Neural cell (in vitro differentiated cells): ENCODE data around the gene PSMC3. TPM values are rescaled to one million over a fixed set of nuclear protein-coding genes. Genes with fewer than 3 reads are reported as not detected.

Source experiments
- H2AFZ ChIP-seq: fragments of 200-600, 300-800 bp; sonication (generic), shearing (Covaris generic); 2 replicates; pipeline ENCODE4 v1.6.0; 2014; ENCODE audit warnings: low read depth, mild to moderate bottlenecking, antibody characterized with exemption, low read length, moderate library complexity
- H3F3A ChIP-seq: fragments of 200-600 bp; shearing (Covaris generic); 2 replicates; pipeline ENCODE4 v1.6.1; 2016; ENCODE audit warnings: mild to moderate bottlenecking, moderate library complexity, mixed read lengths, antibody characterized with exemption, low read length; ENCODE audit not compliant: insufficient read depth, poor library complexity, severe bottlenecking
- H3K27ac ChIP-seq: fragments of 200-600, 300-800 bp; sonication (generic), shearing (Covaris generic); 2 replicates; pipeline ENCODE4 v1.5.1; 2014; ENCODE audit warnings: mild to moderate bottlenecking, low read length, moderate library complexity
- H3K27me3 ChIP-seq: fragments of 300-800, 200-600 bp; sonication (generic), shearing (Covaris generic); 2 replicates; pipeline ENCODE4 v1.6.0; 2014; ENCODE audit warnings: mild to moderate bottlenecking, low read depth, low read length, moderate library complexity; ENCODE audit not compliant: insufficient read depth
- H3K36me3 ChIP-seq: fragments of 300-800, 200-600 bp; sonication (generic), shearing (Covaris generic); 2 replicates; pipeline ENCODE4 v1.5.1; 2014; ENCODE audit warnings: mild to moderate bottlenecking, antibody characterized with exemption, low read length, moderate library complexity; ENCODE audit not compliant: insufficient read depth
- H3K4me2 ChIP-seq: fragments of 300-800, 200-600 bp; sonication (generic), shearing (Covaris generic); 2 replicates; pipeline ENCODE4 v1.6.0; 2014; ENCODE audit warnings: mild to moderate bottlenecking, low read length
- H3K4me3 ChIP-seq: fragments of 300-800, 200-600 bp; sonication (generic), shearing (Covaris generic); 2 replicates; pipeline ENCODE4 v1.5.1; 2014; ENCODE audit warnings: mild to moderate bottlenecking, low read length, moderate library complexity
- H3K79me2 ChIP-seq: fragments of 200-600 bp; shearing (Covaris generic); replicated peaks from 2 replicates; pipeline ENCODE4 v1.6.0; 2014; ENCODE audit warnings: mild to moderate bottlenecking, low read length, moderate library complexity; ENCODE audit not compliant: insufficient read depth
- H3K9ac ChIP-seq: fragments of 300-800, 200-600 bp; sonication (generic), shearing (Covaris generic); 2 replicates; pipeline ENCODE4 v1.6.1; 2016; ENCODE audit warnings: mild to moderate bottlenecking, low read length, mixed read lengths
- H3K9me2 ChIP-seq: fragments of 200-600 bp; shearing (Covaris generic); 2 replicates; pipeline ENCODE4 v1.6.1; 2016; ENCODE audit warnings: mild to moderate bottlenecking, low read length, mixed read lengths; ENCODE audit not compliant: insufficient read depth
- H3K9me3 ChIP-seq: fragments of 200-600, 300-800 bp; sonication (generic), shearing (Covaris generic); 2 replicates; pipeline ENCODE4 v1.6.1; 2016; ENCODE audit warnings: mild to moderate bottlenecking, mixed run types, low read length, moderate library complexity, mixed read lengths
- H4K20me1 ChIP-seq: fragments of 200-600 bp; shearing (Covaris generic); 2 replicates; pipeline ENCODE4 v1.6.1; 2016; ENCODE audit warnings: mild to moderate bottlenecking, mixed run types; ENCODE audit not compliant: insufficient read depth
- EP300 ChIP-seq: fragments of 450-650 bp; conservative IDR thresholded peaks from 2 replicates; pipeline ENCODE4 v1.6.1; 2014; ENCODE audit warnings: antibody characterized with exemption, mild to moderate bottlenecking, moderate library complexity; ENCODE audit not compliant: poor library complexity, severe bottlenecking
- EZH2 ChIP-seq: fragments of 200-600, 300-800 bp; shearing (Covaris generic), sonication (generic); IDR thresholded peaks from 2 replicates; pipeline ENCODE4 v1.6.1; 2014; ENCODE audit warnings: antibody characterized with exemption, low read length, borderline replicate concordance, mild to moderate bottlenecking; ENCODE audit not compliant: insufficient read depth, poor library complexity, severe bottlenecking
- MXI1 ChIP-seq: fragments of 450-650 bp; conservative IDR thresholded peaks from 2 replicates; pipeline ENCODE4 v1.6.1; 2014; ENCODE audit warnings: antibody characterized with exemption, mild to moderate bottlenecking; ENCODE audit not compliant: poor library complexity, severe bottlenecking
- POLR2AphosphoS5 ChIP-seq: IDR thresholded peaks from 2 replicates; pipeline ENCODE4 v1.6.1; 2012
- RAD21 ChIP-seq: fragments of 450-650 bp; conservative IDR thresholded peaks from 2 replicates; pipeline ENCODE4 v1.6.1; 2014; ENCODE audit warnings: antibody characterized with exemption, mild to moderate bottlenecking, moderate library complexity
- SMC3 ChIP-seq: fragments of 450-650 bp; conservative IDR thresholded peaks from 2 replicates; pipeline ENCODE4 v1.6.1; 2014; ENCODE audit warnings: antibody characterized with exemption, mild to moderate bottlenecking, moderate library complexity; ENCODE audit not compliant: poor library complexity
- TAF1 ChIP-seq: IDR thresholded peaks from 2 replicates; pipeline ENCODE4 v1.6.1; 2012; ENCODE audit warnings: low read depth
- polyA plus RNA-seq: library from polyadenylated mRNA; depleted of rRNA; stranded (reverse); fragments of >200 nt; gene quantifications from 2 replicates; pipeline ENCODE4 v1.2.3, GENCODE V29; 2014
- TF ChIP-seq, protein P1 (sequence below): fragments of 450-650 bp; IDR thresholded peaks from 2 replicates; pipeline ENCODE4 v1.5.1; 2014; ENCODE audit warnings: antibody characterized with exemption, mild to moderate bottlenecking, moderate library complexity; ENCODE audit not compliant: poor library complexity, severe bottlenecking
- TF ChIP-seq, protein P2 (sequence below): IDR thresholded peaks from 2 replicates; pipeline ENCODE4 v1.6.1; 2012; ENCODE audit warnings: borderline replicate concordance

The PSMC3 gene
- polyA plus RNA-seq, 1 donor from 2014 or later: 157 TPM

DNA sequence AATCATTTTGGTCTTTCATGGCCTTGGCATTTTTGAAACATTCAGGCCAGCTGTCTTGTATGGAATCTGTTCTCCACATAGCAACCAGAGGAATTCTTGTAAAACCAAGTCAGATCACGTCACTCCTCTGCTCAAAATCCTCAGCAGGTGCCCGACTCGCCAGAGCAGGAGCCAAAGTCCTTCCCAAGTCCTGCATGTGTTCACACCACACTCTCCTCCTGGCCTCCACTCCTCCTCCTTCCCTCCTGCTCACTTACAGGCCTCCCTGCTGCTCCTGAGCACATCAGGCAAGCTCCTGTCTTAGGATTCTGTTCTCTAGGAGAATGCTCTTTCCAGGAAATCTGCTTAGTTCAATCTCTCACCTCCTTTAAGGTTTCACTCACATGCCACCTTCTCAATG, 6.9 kb upstream of the PSMC3 start:
- H3K9me3 ChIP-seq: no peaks in the 10 kb centered on the region
- no peak overlapping the region for H3K9ac ChIP-seq
- TF ChIP-seq SMC3: no peak
- TF ChIP-seq, protein P1, sequence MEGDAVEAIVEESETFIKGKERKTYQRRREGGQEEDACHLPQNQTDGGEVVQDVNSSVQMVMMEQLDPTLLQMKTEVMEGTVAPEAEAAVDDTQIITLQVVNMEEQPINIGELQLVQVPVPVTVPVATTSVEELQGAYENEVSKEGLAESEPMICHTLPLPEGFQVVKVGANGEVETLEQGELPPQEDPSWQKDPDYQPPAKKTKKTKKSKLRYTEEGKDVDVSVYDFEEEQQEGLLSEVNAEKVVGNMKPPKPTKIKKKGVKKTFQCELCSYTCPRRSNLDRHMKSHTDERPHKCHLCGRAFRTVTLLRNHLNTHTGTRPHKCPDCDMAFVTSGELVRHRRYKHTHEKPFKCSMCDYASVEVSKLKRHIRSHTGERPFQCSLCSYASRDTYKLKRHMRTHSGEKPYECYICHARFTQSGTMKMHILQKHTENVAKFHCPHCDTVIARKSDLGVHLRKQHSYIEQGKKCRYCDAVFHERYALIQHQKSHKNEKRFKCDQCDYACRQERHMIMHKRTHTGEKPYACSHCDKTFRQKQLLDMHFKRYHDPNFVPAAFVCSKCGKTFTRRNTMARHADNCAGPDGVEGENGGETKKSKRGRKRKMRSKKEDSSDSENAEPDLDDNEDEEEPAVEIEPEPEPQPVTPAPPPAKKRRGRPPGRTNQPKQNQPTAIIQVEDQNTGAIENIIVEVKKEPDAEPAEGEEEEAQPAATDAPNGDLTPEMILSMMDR: no peak
- TF ChIP-seq, protein P2, sequence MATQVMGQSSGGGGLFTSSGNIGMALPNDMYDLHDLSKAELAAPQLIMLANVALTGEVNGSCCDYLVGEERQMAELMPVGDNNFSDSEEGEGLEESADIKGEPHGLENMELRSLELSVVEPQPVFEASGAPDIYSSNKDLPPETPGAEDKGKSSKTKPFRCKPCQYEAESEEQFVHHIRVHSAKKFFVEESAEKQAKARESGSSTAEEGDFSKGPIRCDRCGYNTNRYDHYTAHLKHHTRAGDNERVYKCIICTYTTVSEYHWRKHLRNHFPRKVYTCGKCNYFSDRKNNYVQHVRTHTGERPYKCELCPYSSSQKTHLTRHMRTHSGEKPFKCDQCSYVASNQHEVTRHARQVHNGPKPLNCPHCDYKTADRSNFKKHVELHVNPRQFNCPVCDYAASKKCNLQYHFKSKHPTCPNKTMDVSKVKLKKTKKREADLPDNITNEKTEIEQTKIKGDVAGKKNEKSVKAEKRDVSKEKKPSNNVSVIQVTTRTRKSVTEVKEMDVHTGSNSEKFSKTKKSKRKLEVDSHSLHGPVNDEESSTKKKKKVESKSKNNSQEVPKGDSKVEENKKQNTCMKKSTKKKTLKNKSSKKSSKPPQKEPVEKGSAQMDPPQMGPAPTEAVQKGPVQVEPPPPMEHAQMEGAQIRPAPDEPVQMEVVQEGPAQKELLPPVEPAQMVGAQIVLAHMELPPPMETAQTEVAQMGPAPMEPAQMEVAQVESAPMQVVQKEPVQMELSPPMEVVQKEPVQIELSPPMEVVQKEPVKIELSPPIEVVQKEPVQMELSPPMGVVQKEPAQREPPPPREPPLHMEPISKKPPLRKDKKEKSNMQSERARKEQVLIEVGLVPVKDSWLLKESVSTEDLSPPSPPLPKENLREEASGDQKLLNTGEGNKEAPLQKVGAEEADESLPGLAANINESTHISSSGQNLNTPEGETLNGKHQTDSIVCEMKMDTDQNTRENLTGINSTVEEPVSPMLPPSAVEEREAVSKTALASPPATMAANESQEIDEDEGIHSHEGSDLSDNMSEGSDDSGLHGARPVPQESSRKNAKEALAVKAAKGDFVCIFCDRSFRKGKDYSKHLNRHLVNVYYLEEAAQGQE: no peak
- TF ChIP-seq EP300: no peak
- no peak for TF ChIP-seq RAD21
- no peak for TF ChIP-seq POLR2AphosphoS5
- TF ChIP-seq MXI1: no peak
- no peaks in the 10 kb centered on the region for H3K79me2 ChIP-seq
- H3F3A ChIP-seq: no peaks in the 10 kb centered on the region
- no peaks in the 10 kb centered on the region for H3K36me3 ChIP-seq
- H4K20me1 ChIP-seq: no peaks in the 10 kb centered on the region
- no peak overlapping the region for H3K27ac ChIP-seq
- no peak overlapping the region for H3K4me2 ChIP-seq
- H3K4me3 ChIP-seq: no peak overlapping the region
- H2AFZ ChIP-seq: no peak overlapping the region
- H3K9me2 ChIP-seq: no peaks in the 10 kb centered on the region
- H3K27me3 ChIP-seq: no peaks in the 10 kb centered on the region

DNA sequence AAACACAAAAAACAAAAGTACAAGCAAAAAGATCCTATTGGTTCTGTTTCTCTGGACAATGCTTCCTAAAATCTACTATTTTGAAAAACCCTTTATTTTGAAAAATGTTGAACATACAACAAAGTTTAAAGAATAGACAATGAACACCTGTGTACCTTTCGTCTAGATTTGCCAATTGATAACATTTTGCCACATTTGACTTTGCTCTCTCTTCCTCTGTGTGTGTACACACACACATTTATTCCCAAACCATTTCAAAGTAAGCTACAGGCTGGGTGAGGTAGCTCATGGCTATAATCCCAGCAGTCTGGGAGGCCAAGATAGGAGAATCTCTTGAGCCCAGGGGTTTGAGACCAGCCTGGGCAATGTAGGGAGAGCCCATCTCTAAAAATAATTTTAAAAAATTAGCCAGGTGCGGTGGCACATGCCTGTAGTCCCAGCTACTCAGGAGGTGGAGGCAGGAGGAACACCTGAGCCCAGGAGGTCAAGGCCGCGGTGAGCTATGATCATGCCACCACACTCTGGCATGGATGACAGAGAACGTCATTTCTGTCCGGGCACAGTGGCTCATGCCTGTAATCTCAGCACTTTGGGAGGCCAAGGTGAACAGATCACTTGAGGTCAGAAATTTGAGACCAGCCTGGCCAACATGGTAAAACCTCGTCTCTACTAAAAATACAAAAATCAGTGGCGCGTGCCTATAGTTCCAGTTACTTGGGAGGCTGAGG, 5.3 kb upstream of the PSMC3 start:
- no peaks in the 10 kb centered on the region for H3K27me3 ChIP-seq
- no peak overlapping the region for H3K27ac ChIP-seq
- no peaks in the 10 kb centered on the region for H3K36me3 ChIP-seq
- no peaks in the 10 kb centered on the region for H3K9me2 ChIP-seq
- no peak overlapping the region for H3K9ac ChIP-seq
- H3K9me3 ChIP-seq: no peaks in the 10 kb centered on the region
- no peaks in the 10 kb centered on the region for H3F3A ChIP-seq
- H4K20me1 ChIP-seq: no peaks in the 10 kb centered on the region
- no peak for TF ChIP-seq RAD21
- TF ChIP-seq SMC3: no peak
- no peak for TF ChIP-seq MXI1
- no peak for TF ChIP-seq POLR2AphosphoS5
- no peak for TF ChIP-seq EP300
- no peak for TF ChIP-seq EZH2
- no peak for TF ChIP-seq TAF1
- TF ChIP-seq, protein P2: no peak
- no peak overlapping the region for H3K4me2 ChIP-seq
- H3K4me3 ChIP-seq: no peak overlapping the region
- H2AFZ ChIP-seq: no peak overlapping the region
- no peaks in the 10 kb centered on the region for H3K79me2 ChIP-seq
